ENCODE data around the gene PDZD4. TPM values are rescaled to one million over a fixed set of nuclear protein-coding genes. Genes with fewer than 3 reads are reported as not detected.

The PDZD4 gene
- total and polyA plus RNA-seq, 9 of the 15 experiments (the other 6 are each of a cell fraction or from before 2014, with no cell fraction given): 0.05 to 0.38 (median 0.07) TPM; not detected in 5

GRCh38 chrX:153765138-153766079 is 64.9 kb downstream of the PDZD4 start (continued):
- TF ChIP-seq ZNF639 (CRISPR knock-in tag; conservative IDR thresholded peaks at IDR 0.05 in 1 of 2, IDR thresholded peaks at IDR 0.05 in 1 of 2): peak in 1 of 2 experiments; percentile 53; a peak in 2 of 4 replicates
- TF ChIP-seq, protein P1, sequence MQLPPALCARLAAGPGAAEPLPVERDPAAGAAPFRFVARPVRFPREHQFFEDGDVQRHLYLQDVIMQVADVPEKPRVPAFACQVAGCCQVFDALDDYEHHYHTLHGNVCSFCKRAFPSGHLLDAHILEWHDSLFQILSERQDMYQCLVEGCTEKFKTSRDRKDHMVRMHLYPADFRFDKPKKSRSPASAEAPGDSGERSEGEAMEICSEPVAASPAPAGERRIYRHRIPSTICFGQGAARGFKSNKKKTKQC (CRISPR knock-in tag; IDR thresholded peaks at IDR 0.05): no peak
- TF ChIP-seq SRSF3 (IDR thresholded peaks at IDR 0.05; ENCODE audit: insufficient read depth, low read length): no peak
- TF ChIP-seq, protein P2, sequence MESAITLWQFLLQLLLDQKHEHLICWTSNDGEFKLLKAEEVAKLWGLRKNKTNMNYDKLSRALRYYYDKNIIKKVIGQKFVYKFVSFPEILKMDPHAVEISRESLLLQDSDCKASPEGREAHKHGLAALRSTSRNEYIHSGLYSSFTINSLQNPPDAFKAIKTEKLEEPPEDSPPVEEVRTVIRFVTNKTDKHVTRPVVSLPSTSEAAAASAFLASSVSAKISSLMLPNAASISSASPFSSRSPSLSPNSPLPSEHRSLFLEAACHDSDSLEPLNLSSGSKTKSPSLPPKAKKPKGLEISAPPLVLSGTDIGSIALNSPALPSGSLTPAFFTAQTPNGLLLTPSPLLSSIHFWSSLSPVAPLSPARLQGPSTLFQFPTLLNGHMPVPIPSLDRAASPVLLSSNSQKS (CRISPR knock-in tag; IDR thresholded peaks at IDR 0.05): no peak
- no peak for TF ChIP-seq BDP1 (IDR thresholded peaks at IDR 0.05; ENCODE audit: insufficient read depth, insufficient read length)
- TF ChIP-seq, protein P3, sequence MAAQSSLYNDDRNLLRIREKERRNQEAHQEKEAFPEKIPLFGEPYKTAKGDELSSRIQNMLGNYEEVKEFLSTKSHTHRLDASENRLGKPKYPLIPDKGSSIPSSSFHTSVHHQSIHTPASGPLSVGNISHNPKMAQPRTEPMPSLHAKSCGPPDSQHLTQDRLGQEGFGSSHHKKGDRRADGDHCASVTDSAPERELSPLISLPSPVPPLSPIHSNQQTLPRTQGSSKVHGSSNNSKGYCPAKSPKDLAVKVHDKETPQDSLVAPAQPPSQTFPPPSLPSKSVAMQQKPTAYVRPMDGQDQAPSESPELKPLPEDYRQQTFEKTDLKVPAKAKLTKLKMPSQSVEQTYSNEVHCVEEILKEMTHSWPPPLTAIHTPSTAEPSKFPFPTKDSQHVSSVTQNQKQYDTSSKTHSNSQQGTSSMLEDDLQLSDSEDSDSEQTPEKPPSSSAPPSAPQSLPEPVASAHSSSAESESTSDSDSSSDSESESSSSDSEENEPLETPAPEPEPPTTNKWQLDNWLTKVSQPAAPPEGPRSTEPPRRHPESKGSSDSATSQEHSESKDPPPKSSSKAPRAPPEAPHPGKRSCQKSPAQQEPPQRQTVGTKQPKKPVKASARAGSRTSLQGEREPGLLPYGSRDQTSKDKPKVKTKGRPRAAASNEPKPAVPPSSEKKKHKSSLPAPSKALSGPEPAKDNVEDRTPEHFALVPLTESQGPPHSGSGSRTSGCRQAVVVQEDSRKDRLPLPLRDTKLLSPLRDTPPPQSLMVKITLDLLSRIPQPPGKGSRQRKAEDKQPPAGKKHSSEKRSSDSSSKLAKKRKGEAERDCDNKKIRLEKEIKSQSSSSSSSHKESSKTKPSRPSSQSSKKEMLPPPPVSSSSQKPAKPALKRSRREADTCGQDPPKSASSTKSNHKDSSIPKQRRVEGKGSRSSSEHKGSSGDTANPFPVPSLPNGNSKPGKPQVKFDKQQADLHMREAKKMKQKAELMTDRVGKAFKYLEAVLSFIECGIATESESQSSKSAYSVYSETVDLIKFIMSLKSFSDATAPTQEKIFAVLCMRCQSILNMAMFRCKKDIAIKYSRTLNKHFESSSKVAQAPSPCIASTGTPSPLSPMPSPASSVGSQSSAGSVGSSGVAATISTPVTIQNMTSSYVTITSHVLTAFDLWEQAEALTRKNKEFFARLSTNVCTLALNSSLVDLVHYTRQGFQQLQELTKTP (IDR thresholded peaks at IDR 0.05; ENCODE audit: low read depth in 1 of 2, partially characterized antibody in 2 of 2): peak in 1 of 2 experiments; percentile 21
- TF ChIP-seq, protein P4, sequence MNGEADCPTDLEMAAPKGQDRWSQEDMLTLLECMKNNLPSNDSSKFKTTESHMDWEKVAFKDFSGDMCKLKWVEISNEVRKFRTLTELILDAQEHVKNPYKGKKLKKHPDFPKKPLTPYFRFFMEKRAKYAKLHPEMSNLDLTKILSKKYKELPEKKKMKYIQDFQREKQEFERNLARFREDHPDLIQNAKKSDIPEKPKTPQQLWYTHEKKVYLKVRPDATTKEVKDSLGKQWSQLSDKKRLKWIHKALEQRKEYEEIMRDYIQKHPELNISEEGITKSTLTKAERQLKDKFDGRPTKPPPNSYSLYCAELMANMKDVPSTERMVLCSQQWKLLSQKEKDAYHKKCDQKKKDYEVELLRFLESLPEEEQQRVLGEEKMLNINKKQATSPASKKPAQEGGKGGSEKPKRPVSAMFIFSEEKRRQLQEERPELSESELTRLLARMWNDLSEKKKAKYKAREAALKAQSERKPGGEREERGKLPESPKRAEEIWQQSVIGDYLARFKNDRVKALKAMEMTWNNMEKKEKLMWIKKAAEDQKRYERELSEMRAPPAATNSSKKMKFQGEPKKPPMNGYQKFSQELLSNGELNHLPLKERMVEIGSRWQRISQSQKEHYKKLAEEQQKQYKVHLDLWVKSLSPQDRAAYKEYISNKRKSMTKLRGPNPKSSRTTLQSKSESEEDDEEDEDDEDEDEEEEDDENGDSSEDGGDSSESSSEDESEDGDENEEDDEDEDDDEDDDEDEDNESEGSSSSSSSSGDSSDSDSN (IDR thresholded peaks at IDR 0.05; ENCODE audit: borderline replicate concordance in 1 of 2, low read depth in 2 of 2, low read length in 2 of 2): peak; percentile 69 to 82; a peak in 1 of 4 replicates
- no peak for TF ChIP-seq CBFB (CRISPR knock-in tag; IDR thresholded peaks at IDR 0.05)
- no peak for TF ChIP-seq PTTG1 (tag; IDR thresholded peaks at IDR 0.05; ENCODE audit: low read depth)
- TF ChIP-seq TFAM (CRISPR knock-in tag; conservative IDR thresholded peaks at IDR 0.05): no peak
- TF ChIP-seq STAT5B (CRISPR knock-in tag; IDR thresholded peaks at IDR 0.05): no peak
- no peak for TF ChIP-seq SMC3 (conservative IDR thresholded peaks at IDR 0.05; ENCODE audit: insufficient read depth, low read depth, low read length)
- no peak for TF ChIP-seq ZSCAN32 (CRISPR knock-in tag; IDR thresholded peaks at IDR 0.05)
- peak; percentile 58; the same call in 1 of the 2 replicates for TF ChIP-seq HNRNPL (IDR thresholded peaks at IDR 0.05; ENCODE audit: low read depth, low read length)
- TF ChIP-seq KDM1A (IDR thresholded peaks at IDR 0.05): no peak

Data from K562 (cell line).